GM21786 (cell line): ENCODE data around the gene AMDHD2.
A peak's percentile ranks its signal among the peaks of the same experiment; 100 is the strongest.

Experiments
- ATAC-seq: cut with Tn5 transposase; IDR thresholded peaks from one replicate; pipeline ENCODE4 v1.9.1; 2021; ENCODE audit not compliant: unreplicated experiment

AMDHD2 gene

DNA sequence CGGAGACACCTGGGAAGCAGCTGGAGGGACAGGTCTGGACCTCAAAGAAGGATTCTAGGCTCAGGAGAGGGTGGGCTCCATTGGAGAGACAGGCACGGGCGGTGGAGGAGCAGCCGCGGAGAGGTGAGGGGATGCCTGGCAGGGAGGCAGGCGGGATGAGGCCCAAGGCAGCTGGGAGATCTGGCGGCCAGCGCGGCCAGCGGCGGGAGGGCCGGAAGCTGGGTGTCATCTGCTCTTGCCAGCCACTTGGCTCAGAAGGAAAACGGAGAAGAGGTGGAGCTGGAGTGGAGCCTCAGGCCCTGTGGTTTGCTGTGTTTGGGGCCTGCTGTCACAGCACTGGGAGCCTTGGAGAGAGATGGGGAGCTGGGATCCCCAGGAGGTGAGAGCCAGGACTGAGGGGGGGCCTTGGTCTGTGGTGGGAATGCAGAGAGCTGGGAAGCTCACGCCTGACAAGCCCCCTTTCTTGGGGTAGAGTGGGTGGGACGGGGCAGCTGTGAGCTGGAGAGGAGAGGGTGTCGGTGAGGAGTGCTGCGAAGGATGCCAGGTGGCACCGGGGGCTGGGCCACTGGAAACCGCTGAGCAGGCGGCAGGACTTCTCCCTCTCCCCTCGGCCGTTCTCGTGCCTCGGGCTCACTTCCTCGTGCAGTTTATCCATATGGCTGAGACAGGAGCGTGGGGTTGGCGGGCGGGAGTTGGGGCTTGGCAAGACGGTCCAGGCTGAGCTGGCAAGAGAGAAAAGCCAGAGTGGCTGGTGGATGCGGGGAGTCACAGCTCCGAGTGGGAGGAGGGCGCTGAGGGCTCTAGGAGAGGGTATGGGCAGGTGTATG, 37.2 kb upstream of the AMDHD2 start:
- ATAC-seq = no peak

GRCh38 chr16:2483939-2484897, 36.0 kb upstream of the AMDHD2 start:
- no peak for ATAC-seq

DNA sequence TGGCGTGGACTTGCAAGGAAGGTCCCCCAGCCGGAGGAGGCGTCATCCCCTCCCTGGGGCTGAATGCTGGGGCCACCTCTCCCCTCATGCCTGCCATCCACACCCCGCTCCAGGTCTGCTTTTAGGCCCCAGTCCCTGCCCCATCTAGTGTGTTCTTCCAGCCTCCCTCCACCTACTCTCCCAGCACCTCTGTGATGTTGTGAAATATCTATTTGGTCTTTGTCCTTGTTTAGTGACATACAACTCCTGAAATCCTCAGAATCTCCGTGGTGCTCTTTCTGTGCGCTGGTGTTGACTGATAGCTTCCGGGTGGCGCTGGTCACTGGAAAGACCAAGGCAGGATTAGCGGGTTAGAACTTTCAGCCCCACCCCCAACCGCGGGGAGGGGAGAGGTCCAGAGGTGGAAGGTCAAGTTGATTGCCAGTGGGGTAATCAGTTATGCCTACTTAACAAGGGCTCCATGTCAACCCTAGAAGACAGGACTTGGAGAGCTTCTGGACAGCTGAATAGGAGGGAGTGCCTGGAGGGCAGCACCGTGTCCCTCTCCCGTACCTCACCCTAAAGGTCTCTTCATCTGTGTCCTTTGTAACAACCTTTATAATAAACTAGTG, 35.2 kb upstream of the AMDHD2 start:
- no peak for ATAC-seq

DNA sequence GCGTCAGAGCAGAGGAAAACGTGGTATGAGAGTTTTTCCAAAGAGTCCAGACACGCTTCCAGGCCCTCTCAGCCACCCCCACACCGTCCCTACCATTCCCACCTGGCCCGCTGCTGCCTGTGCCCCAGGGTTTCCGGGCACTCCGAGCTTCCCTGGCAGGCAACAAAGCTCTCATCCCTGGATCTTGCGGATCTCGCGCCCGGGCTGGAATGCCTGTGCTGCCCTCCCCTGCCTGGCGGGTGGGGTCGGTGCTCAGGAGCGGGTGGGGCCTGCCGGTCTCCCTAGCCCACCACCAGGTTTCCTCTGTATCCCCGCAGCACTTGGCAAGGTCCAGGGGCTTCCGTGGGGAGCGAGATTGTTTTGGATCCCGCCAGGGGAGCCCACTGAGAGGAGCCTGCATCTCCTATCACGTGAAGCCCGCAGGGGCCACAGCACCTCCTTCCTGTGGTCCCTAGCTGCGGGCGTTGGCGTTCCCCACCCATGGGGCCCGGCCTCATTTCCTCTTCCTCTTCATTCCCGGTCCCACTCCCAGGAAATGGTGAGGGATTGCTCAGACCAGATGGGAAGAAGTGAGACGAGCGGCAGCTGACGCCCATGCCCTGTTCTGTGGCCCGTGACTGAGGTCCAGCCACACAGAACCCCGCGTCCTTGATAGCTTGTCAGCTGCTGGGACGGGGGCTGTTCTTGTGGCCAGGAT, 34.2 kb upstream of the AMDHD2 start:
- no peak for ATAC-seq

- ATAC-seq = peak; percentile 81
Observed at GRCh38 chr16:2486645-2487516, 33.3 kb upstream of the AMDHD2 start.

DNA sequence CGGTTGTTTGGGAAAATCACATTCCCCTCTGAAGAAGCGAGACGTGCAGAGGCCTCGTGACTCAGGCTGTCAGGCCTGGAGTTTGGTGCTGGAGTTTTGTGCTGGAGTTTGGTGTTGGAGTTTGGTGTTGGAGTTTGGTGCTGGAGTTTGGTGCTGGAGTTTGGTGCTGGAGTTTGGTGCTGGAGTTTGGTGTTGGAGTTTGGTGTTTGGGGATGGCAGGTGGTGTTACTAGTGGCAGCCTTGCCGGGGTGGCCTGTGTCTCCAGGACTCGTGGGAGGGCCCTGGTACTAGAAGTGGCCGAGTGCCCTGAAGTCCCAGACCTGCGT, 32.7 kb upstream of the AMDHD2 start:
- ATAC-seq = no peak

- no peak for ATAC-seq
Observed at GRCh38 chr16:2487903-2488531, 32.2 kb upstream of the AMDHD2 start.

GRCh38 chr16:2489581-2489980, 30.6 kb upstream of the AMDHD2 start:
- ATAC-seq = no peak

GRCh38 chr16:2490190-2491105, 29.7 kb upstream of the AMDHD2 start:
- ATAC-seq = no peak

GRCh38 chr16:2492292-2492691, 27.9 kb upstream of the AMDHD2 start:
- ATAC-seq = no peak

DNA sequence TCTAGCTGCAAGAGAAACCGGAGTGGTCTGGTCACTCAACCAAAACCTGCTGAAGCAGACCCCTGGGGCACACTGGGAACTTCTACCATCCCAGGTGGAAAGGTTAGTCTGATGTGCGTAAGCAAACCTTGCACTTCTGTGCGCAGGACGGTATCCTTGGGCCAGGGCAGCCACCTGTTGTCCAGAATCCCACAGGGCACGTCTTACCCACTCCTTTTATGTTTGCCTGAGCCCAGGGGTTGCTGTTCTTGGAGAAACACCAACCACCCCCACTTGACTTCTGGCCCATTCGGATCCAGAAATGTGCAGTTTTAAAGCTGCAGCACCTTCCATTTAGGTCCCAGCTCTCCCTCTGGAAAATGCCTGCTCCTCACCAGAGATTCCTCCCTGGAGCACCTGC, 26.6 kb upstream of the AMDHD2 start:
- no peak for ATAC-seq

GRCh38 chr16:2494616-2495015, 25.6 kb upstream of the AMDHD2 start:
- no peak for ATAC-seq

- no peak for ATAC-seq
Observed at GRCh38 chr16:2495041-2495440, 25.1 kb upstream of the AMDHD2 start.

GRCh38 chr16:2496223-2497115, 23.7 kb upstream of the AMDHD2 start:
- ATAC-seq = no peak

DNA sequence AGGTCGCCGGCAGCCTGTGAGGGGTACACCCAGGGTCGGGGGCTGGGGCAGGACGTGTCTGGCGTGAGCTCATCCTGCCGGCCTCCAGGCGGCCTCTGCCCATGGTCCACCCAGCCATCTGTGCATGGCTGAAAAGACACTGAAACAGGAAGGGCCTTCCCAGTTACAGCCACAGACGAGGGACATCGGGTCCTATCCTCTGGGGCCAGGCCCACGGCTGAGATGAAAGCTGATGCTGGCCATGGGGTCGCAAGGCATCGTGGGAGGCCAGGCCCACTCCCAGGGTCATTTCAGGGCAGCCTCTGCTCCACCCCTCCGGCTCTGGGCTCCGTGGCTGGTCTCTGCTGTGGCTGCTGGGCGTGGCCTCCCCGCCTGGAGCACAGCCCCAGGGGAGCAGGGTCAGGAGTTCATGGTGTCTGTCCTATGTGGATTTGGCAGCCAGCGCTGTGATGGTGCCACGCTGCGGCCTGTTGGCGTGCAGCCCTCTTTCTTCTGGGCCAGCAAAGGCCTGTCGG, 23.0 kb upstream of the AMDHD2 start:
- no peak for ATAC-seq

GRCh38 chr16:2497695-2498484, 22.3 kb upstream of the AMDHD2 start:
- ATAC-seq = no peak
